ENCODE measurements around the gene HGS.
A peak's percentile ranks its signal among the peaks of the same experiment; 100 is the strongest.

The HGS gene

GRCh38 chr17:81684442-81684911 is 666 bp downstream of the HGS start:
- no peak for DNase-seq (ENCODE audit: low read depth in 3 of 3)

DNA sequence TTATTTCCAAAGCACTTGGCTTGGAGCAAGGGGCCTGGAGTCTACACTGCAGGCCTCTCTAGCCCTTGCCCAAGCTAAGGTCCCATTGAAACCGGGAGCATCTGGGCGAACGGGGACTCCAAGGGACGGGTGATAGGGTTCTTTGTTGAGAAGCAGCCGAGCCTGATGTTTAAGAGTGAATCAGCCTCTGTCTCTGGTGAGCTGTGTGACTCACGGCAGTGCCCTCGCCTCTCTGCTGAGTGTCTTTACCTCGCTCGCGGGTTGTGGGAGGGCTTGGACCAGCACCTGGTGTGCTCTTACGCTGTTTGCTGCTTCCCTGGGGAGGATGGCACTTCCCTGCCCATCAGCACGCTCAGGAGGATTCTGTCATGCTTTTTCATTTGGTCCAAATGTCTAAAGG is 1.3 kb downstream of the HGS start:
- DNase-seq (ENCODE audit: low read depth in 3 of 3) = no peak

DNA sequence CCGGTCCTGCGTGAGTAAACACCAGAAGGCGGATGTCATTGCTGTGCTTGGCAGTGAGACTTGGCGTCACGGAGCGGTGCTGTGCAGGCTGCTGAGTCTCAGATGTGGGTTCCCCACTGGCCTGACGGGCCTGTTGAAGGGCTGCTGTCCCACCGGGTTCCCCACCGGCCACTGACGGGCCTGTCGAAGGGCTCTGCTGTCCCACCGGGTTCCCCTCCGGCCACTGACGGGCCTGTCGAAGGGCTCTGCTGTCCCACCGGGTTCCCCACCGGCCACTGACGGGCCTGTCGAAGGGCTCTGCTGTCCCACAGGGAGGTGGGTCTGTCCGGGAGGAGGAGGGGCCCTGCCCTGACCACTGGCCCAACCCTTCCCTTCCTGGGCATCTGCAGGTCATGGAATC is 2.8 kb downstream of the HGS start:
- DNase-seq (ENCODE audit: low read depth in 3 of 3) = no peak

DNA sequence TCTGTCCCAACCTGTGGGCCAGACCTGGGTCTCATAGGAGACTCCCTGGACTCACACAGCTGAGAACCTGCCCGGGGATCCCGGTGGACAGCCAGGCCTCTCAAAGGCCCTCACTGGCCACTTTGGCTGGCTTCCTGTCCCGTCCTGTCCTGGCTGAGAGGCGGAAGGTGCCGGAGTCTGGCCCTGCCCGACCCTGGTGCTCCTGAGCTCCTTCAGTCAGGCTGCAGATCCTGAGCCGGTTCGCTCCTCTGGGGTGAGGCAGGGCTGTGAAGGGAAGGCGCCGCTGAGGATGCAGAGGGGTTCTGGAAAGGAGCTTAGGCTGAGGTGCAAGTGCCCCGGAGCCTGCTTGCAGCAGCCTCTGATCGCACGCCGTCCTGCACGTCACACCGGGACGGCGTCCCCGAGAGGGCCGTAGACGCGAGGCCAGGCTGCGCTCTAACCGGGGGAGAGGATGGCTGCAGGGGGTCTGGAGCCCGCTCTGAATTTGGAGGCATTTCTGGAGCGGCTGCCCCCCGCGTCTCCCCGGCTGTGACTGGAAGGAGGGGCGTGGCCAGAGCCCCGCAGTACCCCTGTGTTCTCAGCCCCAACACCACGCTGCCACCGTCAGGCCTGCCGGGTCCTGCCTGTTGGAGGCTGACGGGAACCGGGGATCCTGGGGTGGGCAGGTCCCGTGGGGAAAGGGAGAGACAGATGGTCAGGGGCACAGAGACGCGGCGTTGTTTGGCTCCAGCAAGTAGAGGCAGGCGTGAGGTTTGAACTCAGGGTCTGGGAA is 4.1 kb downstream of the HGS start:
- no peak for DNase-seq (ENCODE audit: low read depth in 3 of 3)

DNA sequence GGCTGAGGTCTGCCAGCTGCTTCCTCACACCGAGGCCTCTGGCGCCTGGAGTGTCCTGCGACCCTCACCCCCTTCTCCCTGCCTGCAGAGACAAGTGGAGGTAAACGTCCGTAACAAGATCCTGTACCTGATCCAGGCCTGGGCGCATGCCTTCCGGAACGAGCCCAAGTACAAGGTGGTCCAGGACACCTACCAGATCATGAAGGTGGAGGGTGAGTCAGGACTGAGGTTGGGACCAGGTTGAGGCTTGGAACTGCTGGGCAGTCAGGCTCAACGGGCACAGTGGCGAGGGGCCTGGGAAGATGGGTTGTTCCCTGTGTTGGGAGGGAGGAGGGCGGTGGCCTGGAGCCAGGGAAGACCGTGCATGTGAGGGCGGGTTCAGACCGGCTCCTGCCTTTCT is 4.8 kb downstream of the HGS start:
- DNase-seq (ENCODE audit: low read depth in 3 of 3) = no peak

DNA sequence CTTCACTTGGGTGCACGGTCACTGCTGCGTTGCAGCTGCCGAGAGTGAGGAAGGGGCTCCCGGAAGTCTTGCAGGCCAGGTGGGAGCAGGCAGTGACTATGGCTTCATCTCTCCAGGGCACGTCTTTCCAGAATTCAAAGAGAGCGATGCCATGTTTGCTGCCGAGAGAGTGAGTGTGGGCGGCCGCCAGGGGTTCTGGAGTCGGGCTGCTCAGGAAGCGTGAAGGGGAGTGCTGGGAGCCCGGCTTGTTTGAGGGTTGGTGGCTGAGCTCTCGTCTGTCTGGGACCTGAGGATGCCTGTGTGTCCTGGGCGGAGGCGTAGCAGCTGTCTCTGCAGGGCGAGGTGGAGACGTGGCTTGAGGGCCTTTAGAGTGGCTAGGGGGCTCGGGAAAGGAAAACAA is 6.3 kb downstream of the HGS start:
- no peak for DNase-seq (ENCODE audit: low read depth in 3 of 3)

DNA sequence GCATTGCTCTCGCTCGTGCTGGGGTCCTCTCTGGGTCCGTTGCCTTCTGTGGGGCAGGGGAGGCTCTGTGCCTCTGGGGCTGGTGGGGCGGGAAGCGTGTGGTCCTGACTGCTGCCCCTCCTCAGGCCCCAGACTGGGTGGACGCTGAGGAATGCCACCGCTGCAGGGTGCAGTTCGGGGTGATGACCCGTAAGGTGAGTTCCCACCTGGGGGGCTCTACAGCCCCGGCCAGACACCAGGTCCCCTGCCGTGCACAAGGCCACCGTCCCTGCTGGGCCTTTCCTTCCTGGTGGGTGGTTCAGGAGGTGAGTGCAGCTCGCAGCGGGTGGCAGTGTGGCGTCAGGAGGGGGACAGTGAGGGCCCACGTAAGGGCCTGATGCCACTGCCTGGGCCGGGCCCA is 6.7 kb downstream of the HGS start:
- no peak for DNase-seq (ENCODE audit: low read depth in 3 of 3)

GRCh38 chr17:81691196-81691595 is 7.4 kb downstream of the HGS start:
- DNase-seq (ENCODE audit: low read depth in 3 of 3) = no peak

- DNase-seq (ENCODE audit: low read depth in 3 of 3) = no peak
Measured at GRCh38 chr17:81691608-81692007, 7.8 kb downstream of the HGS start.

DNA sequence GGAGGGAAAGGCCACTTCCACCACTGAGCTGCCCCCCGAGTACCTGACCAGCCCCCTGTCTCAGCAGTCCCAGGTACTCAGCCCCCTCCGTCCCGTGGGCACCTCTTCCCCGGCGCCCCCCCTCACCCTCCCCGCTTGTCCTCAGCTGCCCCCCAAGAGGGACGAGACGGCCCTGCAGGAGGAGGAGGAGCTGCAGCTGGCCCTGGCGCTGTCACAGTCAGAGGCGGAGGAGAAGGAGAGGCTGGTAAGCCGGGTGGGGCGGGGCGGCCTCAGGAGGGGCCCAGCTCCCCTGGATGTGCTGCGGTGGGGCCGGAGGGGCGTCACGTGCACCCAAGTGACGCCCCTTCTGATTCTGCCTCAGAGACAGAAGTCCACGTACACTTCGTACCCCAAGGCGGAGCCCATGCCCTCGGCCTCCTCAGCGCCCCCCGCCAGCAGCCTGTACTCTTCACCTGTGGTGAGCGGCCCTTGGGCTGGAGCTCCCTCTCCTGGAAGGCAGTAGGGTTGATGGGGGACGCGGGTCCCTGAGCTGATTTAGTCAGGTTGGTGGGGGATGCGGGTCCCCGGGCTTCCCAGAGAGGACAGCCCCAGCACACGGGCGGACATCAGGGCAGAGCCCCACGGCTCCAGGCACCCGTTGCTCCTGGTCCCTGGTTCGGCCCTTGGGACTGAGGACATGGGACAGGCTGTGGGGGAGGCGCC is 9.8 kb downstream of the HGS start:
- no peak for DNase-seq (ENCODE audit: low read depth in 3 of 3)

GRCh38 chr17:81694810-81695209 is 11.0 kb downstream of the HGS start:
- no peak for DNase-seq (ENCODE audit: low read depth in 3 of 3)

GRCh38 chr17:81695211-81695610 is 11.4 kb downstream of the HGS start:
- no peak for DNase-seq (ENCODE audit: low read depth in 3 of 3)

- DNase-seq (ENCODE audit: low read depth in 3 of 3) = no peak
Measured at GRCh38 chr17:81695801-81696200, 12.0 kb downstream of the HGS start.

- DNase-seq (ENCODE audit: low read depth in 3 of 3) = no peak
Measured at GRCh38 chr17:81696218-81696941, 12.6 kb downstream of the HGS start.

DNA sequence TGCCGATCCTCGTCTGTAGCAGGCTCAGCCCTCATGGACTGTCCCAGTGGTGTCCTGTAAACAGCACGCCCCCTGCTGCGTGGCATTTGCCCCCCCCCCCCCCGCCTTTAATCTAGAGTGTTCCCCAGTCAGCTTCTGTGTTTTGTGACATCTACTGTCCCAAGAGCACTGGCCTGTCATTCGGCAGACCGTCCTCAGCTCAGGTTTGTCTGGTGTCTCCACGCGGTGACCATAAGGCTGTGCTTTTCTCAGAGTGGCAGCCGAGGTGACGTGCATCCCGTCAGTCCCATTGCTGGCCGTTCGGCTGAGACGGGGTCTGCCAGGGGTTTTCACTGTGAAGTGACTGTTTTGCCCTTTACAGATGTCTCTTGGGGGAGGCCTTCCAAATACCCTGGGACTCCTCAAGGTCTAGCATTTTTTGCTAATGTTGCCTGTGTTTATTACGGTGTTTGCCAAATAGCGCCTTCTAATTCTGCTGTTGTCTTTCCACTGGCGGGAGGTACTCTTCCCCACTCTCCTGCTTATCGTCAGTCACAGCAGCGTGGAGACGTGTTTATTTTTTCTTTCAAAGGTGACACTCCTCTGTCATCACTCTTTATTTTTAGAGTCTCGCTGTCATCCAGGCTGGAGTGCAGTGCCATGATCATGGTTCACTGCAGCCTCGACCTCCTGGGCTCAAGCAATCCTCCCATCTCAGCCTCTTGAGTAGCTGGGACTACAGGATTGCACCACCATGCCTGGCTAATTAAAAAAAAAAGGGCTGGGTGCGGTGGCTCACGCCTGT is 13.6 kb downstream of the HGS start:
- no peak for DNase-seq (ENCODE audit: low read depth in 3 of 3)

DNA sequence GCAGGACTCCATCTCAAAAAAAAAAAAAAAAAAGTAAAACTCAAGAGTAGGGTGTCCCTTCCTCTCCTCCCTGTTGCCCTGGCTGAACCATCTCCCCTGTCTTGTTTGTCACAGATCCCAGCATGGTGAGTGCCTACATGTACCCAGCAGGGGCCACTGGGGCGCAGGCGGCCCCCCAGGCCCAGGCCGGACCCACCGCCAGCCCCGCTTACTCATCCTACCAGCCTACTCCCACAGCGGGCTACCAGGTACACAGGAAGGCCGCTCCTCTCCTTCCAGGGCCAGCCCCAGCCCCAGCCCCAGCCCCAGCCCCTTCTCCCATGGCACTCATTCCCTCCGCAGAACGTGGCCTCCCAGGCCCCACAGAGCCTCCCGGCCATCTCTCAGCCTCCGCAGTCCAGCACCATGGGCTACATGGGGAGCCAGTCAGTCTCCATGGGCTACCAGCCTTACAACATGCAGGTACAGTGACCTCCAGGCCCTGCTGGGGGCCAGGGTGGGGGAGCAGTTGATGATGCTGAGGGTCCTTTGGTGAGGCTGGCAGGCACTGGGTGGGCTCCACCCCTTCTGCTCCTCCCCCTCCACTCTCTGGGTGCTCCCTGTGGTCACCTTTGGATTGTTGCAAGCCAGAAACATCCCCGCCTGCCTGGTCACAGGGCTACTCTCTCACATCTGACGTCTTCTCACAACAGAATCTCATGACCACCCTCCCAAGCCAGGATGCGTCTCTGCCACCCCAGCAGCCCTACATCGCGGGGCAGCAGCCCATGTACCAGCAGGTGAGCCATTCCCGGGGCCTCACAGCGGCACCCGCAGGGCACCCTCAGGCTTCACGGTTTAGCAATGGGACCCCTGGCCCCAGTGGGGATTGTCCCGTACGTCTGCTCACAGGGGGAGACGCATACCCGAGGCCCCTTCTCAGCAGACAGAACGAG is 16.8 kb downstream of the HGS start:
- no peak for DNase-seq (ENCODE audit: low read depth in 3 of 3)

DNA sequence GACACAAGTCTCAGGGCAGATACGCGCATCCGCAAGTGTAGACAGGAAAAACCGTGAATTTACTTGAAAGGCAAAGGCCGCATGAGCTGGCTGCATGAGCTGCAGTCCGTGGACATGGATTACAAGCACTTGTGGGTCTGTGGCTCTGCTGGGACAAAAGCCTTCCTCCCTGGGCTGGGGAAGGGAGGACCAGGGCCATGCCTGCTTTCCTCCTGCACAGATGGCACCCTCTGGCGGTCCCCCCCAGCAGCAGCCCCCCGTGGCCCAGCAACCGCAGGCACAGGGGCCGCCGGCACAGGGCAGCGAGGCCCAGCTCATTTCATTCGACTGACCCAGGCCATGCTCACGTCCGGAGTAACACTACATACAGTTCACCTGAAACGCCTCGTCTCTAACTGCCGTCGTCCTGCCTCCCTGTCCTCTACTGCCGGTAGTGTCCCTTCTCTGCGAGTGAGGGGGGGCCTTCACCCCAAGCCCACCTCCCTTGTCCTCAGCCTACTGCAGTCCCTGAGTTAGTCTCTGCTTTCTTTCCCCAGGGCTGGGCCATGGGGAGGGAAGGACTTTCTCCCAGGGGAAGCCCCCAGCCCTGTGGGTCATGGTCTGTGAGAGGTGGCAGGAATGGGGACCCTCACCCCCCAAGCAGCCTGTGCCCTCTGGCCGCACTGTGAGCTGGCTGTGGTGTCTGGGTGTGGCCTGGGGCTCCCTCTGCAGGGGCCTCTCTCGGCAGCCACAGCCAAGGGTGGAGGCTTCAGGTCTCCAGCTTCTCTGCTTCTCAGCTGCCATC is 17.7 kb downstream of the HGS start:
- DNase-seq (ENCODE audit: low read depth in 3 of 3) = no peak

- peak; percentile 78 to 80 (median 79) for DNase-seq (ENCODE audit: low read depth in 3 of 3)
Measured at GRCh38 chr17:81702934-81703746, 19.3 kb downstream of the HGS start, which contains the start of gene MRPL12. Gene MRPL12 (plus strand): TSS chr17:81703367. CDS start chr17:81703502, 135 bp downstream.

Data from stimulated activated CD4-positive, alpha-beta T cell treated with anti-CD3 and anti-CD28 coated beads, TNF-alpha, amount 100 ng/mL, for 4 hours (primary cell).